WTC11 (cell line): ENCODE measurements around the gene SNX8. TPM values are rescaled to one million over a fixed set of nuclear protein-coding genes. Genes with fewer than 3 reads are reported as not detected.

Experiments
- ATAC-seq: fragments of 200-7000 bp; cut with Tn5 transposase; 2 replicates; pipeline ENCODE4 v1.10.0; 2021; ENCODE audit warnings: mild to moderate bottlenecking, moderate library complexity
- CTCF ChIA-PET: fragments of 300-600 bp; sonication (Branson Sonifier 250); formaldehyde crosslinking; loops from one replicate; lab custom pipeline; 2021; ENCODE audit warnings: antibody characterized with exemption; lab: Charles Lee
- POLR2A ChIA-PET: fragments of 350-600 bp; sonication (Branson Sonifier 250); formaldehyde crosslinking; loops from one replicate; lab custom pipeline; 2021; ENCODE audit warnings: antibody characterized with exemption; lab: Charles Lee
- DNase-seq: peaks from one replicate; pipeline ENCODE4 v3.0.0; 2021; ENCODE audit warnings: low spot score
- H3K27ac Mint-ChIP-seq: 2 replicates; pipeline ENCODE4 v1.8.0; 2021; ENCODE audit warnings: mixed read lengths
- H3K27me3 Mint-ChIP-seq: 2 replicates; pipeline ENCODE4 v1.8.0; 2021; ENCODE audit warnings: low read depth, mild to moderate bottlenecking, moderate library complexity, mixed read lengths
- H3K36me3 Mint-ChIP-seq: 2 replicates; pipeline ENCODE4 v1.8.0; 2021; ENCODE audit warnings: mixed read lengths
- H3K4me1 Mint-ChIP-seq: 2 replicates; pipeline ENCODE4 v1.8.0; 2022; ENCODE audit warnings: mixed read lengths
- H3K4me3 Mint-ChIP-seq: 2 replicates; pipeline ENCODE4 v1.8.0; 2021; ENCODE audit warnings: mild to moderate bottlenecking, moderate library complexity, mixed read lengths
- H3K9me3 Mint-ChIP-seq: 2 replicates; pipeline ENCODE4 v1.8.0; 2021; ENCODE audit warnings: mixed read lengths
- ATF1 ChIP-seq: sonication (generic); formaldehyde crosslinking; IDR thresholded peaks from 2 replicates; pipeline ENCODE4 v1.8.1; 2023; ENCODE audit warnings: mild to moderate bottlenecking, moderate library complexity, missing genetic modification reagents
- CREB1 ChIP-seq: sonication (generic); formaldehyde crosslinking; IDR thresholded peaks from 2 replicates; pipeline ENCODE4 v1.8.0; 2023; ENCODE audit warnings: mild to moderate bottlenecking, missing genetic modification reagents
- ELF4 ChIP-seq: sonication (generic); formaldehyde crosslinking; IDR thresholded peaks from 2 replicates; pipeline ENCODE4 v1.8.1; 2022; ENCODE audit warnings: low read depth, mild to moderate bottlenecking, moderate library complexity, missing genetic modification reagents
- FOXK1 ChIP-seq: sonication (generic); formaldehyde crosslinking; IDR thresholded peaks from 2 replicates; pipeline ENCODE4 v1.8.0; 2022; ENCODE audit warnings: mild to moderate bottlenecking, moderate library complexity, missing genetic modification reagents
- HMGA2 ChIP-seq: fragments of 250-450 bp; sonication (Bioruptor Pico); IDR thresholded peaks from 2 replicates; pipeline ENCODE4 v1.4.0; 2021; ENCODE audit warnings: mild to moderate bottlenecking, moderate library complexity
- JAZF1 ChIP-seq: fragments of 250-450 bp; sonication (Bioruptor Pico); IDR thresholded peaks from 2 replicates; pipeline ENCODE4 v1.9.0; 2021; ENCODE audit warnings: moderate library complexity, mild to moderate bottlenecking, inconsistent platforms
- JUN ChIP-seq: sonication (generic); formaldehyde crosslinking; IDR thresholded peaks from 2 replicates; pipeline ENCODE4 v1.8.0; 2023; ENCODE audit warnings: mild to moderate bottlenecking, missing genetic modification reagents
- MYBL2 ChIP-seq: sonication (generic); formaldehyde crosslinking; IDR thresholded peaks from 2 replicates; pipeline ENCODE4 v1.8.1; 2023; ENCODE audit warnings: mild to moderate bottlenecking, moderate library complexity, missing genetic modification reagents
- RELA ChIP-seq: sonication (generic); formaldehyde crosslinking; IDR thresholded peaks from 2 replicates; pipeline ENCODE4 v1.8.1; 2022; ENCODE audit warnings: missing genetic modification reagents, mild to moderate bottlenecking, borderline replicate concordance
- ZBTB21 ChIP-seq: sonication (generic); formaldehyde crosslinking; IDR thresholded peaks from 2 replicates; pipeline ENCODE4 v1.8.1; 2023; ENCODE audit warnings: mild to moderate bottlenecking, missing genetic modification reagents, borderline replicate concordance
- ZNF138 ChIP-seq: sonication (generic); formaldehyde crosslinking; conservative IDR thresholded peaks from 2 replicates; pipeline ENCODE4 v1.8.1; 2022; ENCODE audit warnings: mild to moderate bottlenecking, moderate library complexity, missing genetic modification reagents
- ZNF263 ChIP-seq: sonication (generic); formaldehyde crosslinking; IDR thresholded peaks from 2 replicates; pipeline ENCODE4 v1.8.1; 2022; ENCODE audit warnings: low read depth, mild to moderate bottlenecking, moderate library complexity, missing genetic modification reagents
- ZNF416 ChIP-seq: fragments of 250-450 bp; sonication (Bioruptor Pico); IDR thresholded peaks from 2 replicates; pipeline ENCODE4 v1.9.0; 2021; ENCODE audit warnings: mild to moderate bottlenecking, inconsistent platforms
- total RNA-seq: library from RNA; stranded (reverse); gene quantifications from 3 replicates; pipeline ENCODE4 v1.2.3, GENCODE V29; 2021
- TF ChIP-seq, protein P1 (sequence below): fragments of 250-450 bp; sonication (Bioruptor Pico); IDR thresholded peaks from 2 replicates; pipeline ENCODE4 v1.9.0; 2021; ENCODE audit warnings: mild to moderate bottlenecking
- TF ChIP-seq, protein P2 (sequence below): sonication (generic); formaldehyde crosslinking; IDR thresholded peaks from 2 replicates; pipeline ENCODE4 v1.8.0; 2022; ENCODE audit warnings: mild to moderate bottlenecking, missing genetic modification reagents
- TF ChIP-seq, protein P3 (sequence below): fragments of 250-450 bp; sonication (Bioruptor Pico); conservative IDR thresholded peaks from 2 replicates; pipeline ENCODE4 v1.9.0; 2021; ENCODE audit warnings: mild to moderate bottlenecking
- TF ChIP-seq, protein P4 (sequence below): sonication (generic); formaldehyde crosslinking; IDR thresholded peaks from 2 replicates; pipeline ENCODE4 v1.8.0; 2023; ENCODE audit warnings: mild to moderate bottlenecking, missing genetic modification reagents
- TF ChIP-seq, protein P5 (sequence below): sonication (generic); formaldehyde crosslinking; IDR thresholded peaks from 2 replicates; pipeline ENCODE4 v1.8.1; 2023; ENCODE audit warnings: mild to moderate bottlenecking, missing genetic modification reagents, moderate library complexity
- TF ChIP-seq, protein P6 (sequence below): sonication (generic); formaldehyde crosslinking; IDR thresholded peaks from 2 replicates; pipeline ENCODE4 v1.8.0; 2023; ENCODE audit warnings: missing genetic modification reagents
- TF ChIP-seq, protein P7 (sequence below): sonication (generic); formaldehyde crosslinking; IDR thresholded peaks from 2 replicates; pipeline ENCODE4 v1.8.1; 2023; ENCODE audit warnings: mild to moderate bottlenecking, missing genetic modification reagents

The SNX8 gene
- total RNA-seq, 1 experiment from 2014 or later: 50.8 TPM

DNA sequence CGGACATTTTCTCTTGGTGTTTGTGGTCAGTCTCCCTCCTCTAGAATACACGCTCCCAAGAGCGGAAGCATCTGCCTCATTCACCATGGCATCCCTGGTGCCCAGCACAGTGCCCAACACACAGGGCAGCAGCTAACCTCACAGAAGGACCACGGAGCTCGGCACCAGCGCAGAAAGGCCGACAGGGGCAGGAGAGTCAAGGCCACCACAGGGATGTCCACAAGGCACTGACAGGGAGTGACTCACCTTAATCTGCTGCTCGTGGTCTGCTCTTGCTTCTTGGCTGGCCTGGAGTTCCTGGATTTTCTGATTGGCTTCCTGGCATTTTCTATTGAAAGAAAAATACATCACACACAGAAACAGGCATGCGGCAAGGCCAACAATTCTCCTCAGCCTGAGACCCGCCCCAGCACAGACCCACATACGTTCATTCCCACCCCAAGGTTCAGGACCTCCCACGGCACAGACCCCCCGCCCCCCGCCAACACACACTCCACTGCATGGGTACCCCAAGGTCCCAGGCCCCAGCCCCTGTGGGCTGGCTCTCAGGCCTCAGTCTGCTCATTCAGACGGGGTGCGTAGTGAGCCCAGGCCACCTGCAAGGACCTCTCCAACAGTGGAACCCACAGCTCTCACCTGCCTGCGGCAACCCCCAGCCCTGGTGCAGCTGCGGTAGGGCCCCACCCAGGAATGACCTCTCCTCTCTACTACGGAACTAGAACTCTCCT is 96.4 kb downstream of the SNX8 start:
- no peak for DNase-seq
- no peak for TF ChIP-seq ELF4 (CRISPR knock-in tag)
- no peak for TF ChIP-seq RELA (CRISPR knock-in tag)
- TF ChIP-seq, protein P1, sequence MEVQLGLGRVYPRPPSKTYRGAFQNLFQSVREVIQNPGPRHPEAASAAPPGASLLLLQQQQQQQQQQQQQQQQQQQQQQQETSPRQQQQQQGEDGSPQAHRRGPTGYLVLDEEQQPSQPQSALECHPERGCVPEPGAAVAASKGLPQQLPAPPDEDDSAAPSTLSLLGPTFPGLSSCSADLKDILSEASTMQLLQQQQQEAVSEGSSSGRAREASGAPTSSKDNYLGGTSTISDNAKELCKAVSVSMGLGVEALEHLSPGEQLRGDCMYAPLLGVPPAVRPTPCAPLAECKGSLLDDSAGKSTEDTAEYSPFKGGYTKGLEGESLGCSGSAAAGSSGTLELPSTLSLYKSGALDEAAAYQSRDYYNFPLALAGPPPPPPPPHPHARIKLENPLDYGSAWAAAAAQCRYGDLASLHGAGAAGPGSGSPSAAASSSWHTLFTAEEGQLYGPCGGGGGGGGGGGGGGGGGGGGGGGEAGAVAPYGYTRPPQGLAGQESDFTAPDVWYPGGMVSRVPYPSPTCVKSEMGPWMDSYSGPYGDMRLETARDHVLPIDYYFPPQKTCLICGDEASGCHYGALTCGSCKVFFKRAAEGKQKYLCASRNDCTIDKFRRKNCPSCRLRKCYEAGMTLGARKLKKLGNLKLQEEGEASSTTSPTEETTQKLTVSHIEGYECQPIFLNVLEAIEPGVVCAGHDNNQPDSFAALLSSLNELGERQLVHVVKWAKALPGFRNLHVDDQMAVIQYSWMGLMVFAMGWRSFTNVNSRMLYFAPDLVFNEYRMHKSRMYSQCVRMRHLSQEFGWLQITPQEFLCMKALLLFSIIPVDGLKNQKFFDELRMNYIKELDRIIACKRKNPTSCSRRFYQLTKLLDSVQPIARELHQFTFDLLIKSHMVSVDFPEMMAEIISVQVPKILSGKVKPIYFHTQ (CRISPR knock-in tag): no peak
- TF ChIP-seq, protein P2, sequence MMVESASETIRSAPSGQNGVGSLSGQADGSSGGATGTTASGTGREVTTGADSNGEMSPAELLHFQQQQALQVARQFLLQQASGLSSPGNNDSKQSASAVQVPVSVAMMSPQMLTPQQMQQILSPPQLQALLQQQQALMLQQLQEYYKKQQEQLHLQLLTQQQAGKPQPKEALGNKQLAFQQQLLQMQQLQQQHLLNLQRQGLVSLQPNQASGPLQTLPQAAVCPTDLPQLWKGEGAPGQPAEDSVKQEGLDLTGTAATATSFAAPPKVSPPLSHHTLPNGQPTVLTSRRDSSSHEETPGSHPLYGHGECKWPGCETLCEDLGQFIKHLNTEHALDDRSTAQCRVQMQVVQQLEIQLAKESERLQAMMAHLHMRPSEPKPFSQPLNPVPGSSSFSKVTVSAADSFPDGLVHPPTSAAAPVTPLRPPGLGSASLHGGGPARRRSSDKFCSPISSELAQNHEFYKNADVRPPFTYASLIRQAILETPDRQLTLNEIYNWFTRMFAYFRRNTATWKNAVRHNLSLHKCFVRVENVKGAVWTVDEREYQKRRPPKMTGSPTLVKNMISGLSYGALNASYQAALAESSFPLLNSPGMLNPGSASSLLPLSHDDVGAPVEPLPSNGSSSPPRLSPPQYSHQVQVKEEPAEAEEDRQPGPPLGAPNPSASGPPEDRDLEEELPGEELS (CRISPR knock-in tag): no peak
- TF ChIP-seq, all 79 proteins: peak for 0
- no peaks in the 10 kb centered on the region for H3K27me3 Mint-ChIP-seq
- H3K36me3 Mint-ChIP-seq: peaks cover 74% of the 10 kb centered on the region
- H3K27ac Mint-ChIP-seq: no peak overlapping the region
- POLR2A ChIA-PET: no interaction called here
- peaks cover under 1% of the 10 kb centered on the region for H3K9me3 Mint-ChIP-seq
- no peaks in the 10 kb centered on the region for H3K4me1 Mint-ChIP-seq
- H3K4me3 Mint-ChIP-seq: no peak overlapping the region
- ATAC-seq: no peak
- CTCF ChIA-PET: interaction anchor here (0.6 kb wide), 1 partner anchor 31 kb away, joined by 3 read pairs; no protein-coding TSS in a partner anchor

DNA sequence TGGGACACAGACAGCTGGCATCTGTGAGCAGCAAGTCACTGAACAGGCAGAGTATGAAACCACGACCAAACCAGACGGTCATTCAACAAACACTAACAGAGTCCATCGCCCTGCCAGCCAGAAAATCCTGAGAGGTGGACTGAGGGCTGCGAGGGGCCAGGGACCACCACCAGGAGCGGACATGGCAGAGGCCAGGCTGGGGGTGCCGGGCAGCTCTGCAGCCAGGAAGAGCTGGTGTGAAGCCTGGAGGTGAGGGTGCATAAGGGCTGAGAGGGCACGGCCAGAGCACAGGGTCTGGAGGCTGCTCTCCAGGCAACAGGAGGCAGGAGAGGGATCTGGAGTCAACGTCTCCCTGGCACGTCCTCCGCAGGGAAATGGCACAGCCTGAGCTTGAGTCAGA is 97.0 kb downstream of the SNX8 start:
- no peak overlapping the region for H3K4me3 Mint-ChIP-seq
- peaks cover 6% of the 10 kb centered on the region for H3K9me3 Mint-ChIP-seq
- no peak overlapping the region for H3K27ac Mint-ChIP-seq
- POLR2A ChIA-PET: interaction anchor here (0.5 kb wide), 1 partner anchor 132 kb away, joined by 6 read pairs; no protein-coding TSS in a partner anchor
- peaks cover 75% of the 10 kb centered on the region for H3K36me3 Mint-ChIP-seq
- CTCF ChIA-PET: interaction anchor here (0.6 to 1.0 kb wide), 2 partner anchors 31 to 131 kb away, joined by 3 to 4 read pairs; no protein-coding TSS in a partner anchor
- H3K27me3 Mint-ChIP-seq: no peaks in the 10 kb centered on the region
- H3K4me1 Mint-ChIP-seq: no peaks in the 10 kb centered on the region
- ATAC-seq (no peak), DNase-seq (no peak)
- no peak for TF ChIP-seq ATF1
- no peak for TF ChIP-seq FOXK1 (CRISPR knock-in tag)
- TF ChIP-seq, protein P3, sequence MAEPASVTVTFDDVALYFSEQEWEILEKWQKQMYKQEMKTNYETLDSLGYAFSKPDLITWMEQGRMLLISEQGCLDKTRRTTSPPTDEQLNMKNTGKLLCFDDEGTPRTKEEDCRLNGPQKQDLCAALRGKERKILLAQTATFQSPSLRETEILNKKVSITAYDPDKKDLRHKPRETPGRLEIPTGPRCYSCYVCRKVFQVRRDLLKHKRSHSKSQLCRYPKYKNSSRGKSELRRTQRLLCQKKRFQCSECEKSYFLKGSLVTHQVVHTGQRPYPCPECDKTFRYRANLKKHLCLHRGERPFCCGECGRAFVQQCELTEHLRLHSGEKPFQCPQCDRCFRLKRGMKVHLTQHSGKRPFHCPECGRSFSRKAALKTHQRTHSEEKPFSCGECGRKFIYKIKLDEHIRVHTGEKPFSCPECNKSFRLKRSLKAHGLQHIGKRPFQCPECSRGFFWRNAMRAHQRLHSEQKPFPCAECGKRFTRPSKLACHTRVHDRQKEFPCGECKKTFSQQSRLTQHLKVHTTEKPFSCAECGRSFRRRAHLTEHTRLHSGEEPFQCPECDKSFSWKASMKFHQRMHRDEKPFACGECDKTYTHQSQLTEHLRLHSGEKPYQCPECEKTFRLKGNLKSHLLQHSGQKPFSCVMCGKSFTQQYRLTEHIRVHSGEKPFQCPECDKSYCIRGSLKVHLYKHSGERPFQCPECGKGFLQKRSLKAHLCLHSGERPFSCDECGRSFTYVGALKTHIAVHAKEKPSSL: no peak
- TF ChIP-seq ZNF138: no peak
- TF ChIP-seq, protein P4, sequence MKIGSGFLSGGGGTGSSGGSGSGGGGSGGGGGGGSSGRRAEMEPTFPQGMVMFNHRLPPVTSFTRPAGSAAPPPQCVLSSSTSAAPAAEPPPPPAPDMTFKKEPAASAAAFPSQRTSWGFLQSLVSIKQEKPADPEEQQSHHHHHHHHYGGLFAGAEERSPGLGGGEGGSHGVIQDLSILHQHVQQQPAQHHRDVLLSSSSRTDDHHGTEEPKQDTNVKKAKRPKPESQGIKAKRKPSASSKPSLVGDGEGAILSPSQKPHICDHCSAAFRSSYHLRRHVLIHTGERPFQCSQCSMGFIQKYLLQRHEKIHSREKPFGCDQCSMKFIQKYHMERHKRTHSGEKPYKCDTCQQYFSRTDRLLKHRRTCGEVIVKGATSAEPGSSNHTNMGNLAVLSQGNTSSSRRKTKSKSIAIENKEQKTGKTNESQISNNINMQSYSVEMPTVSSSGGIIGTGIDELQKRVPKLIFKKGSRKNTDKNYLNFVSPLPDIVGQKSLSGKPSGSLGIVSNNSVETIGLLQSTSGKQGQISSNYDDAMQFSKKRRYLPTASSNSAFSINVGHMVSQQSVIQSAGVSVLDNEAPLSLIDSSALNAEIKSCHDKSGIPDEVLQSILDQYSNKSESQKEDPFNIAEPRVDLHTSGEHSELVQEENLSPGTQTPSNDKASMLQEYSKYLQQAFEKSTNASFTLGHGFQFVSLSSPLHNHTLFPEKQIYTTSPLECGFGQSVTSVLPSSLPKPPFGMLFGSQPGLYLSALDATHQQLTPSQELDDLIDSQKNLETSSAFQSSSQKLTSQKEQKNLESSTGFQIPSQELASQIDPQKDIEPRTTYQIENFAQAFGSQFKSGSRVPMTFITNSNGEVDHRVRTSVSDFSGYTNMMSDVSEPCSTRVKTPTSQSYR (CRISPR knock-in tag): no peak
- TF ChIP-seq ZNF416 (CRISPR knock-in tag): no peak
- TF ChIP-seq RELA (CRISPR knock-in tag): no peak
- no peak for TF ChIP-seq HMGA2 (CRISPR knock-in tag)
- TF ChIP-seq JAZF1 (CRISPR knock-in tag): no peak
- TF ChIP-seq, protein P5, sequence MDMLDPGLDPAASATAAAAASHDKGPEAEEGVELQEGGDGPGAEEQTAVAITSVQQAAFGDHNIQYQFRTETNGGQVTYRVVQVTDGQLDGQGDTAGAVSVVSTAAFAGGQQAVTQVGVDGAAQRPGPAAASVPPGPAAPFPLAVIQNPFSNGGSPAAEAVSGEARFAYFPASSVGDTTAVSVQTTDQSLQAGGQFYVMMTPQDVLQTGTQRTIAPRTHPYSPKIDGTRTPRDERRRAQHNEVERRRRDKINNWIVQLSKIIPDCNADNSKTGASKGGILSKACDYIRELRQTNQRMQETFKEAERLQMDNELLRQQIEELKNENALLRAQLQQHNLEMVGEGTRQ (CRISPR knock-in tag): no peak
- TF ChIP-seq, protein P6, sequence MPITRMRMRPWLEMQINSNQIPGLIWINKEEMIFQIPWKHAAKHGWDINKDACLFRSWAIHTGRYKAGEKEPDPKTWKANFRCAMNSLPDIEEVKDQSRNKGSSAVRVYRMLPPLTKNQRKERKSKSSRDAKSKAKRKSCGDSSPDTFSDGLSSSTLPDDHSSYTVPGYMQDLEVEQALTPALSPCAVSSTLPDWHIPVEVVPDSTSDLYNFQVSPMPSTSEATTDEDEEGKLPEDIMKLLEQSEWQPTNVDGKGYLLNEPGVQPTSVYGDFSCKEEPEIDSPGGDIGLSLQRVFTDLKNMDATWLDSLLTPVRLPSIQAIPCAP (CRISPR knock-in tag): no peak
- TF ChIP-seq ZBTB21: no peak
- no peak for TF ChIP-seq ZNF263 (CRISPR knock-in tag)
- TF ChIP-seq JUN (CRISPR knock-in tag): no peak
- no peak for TF ChIP-seq CREB1
- no peak for TF ChIP-seq MYBL2 (CRISPR knock-in tag)
- TF ChIP-seq, protein P7, sequence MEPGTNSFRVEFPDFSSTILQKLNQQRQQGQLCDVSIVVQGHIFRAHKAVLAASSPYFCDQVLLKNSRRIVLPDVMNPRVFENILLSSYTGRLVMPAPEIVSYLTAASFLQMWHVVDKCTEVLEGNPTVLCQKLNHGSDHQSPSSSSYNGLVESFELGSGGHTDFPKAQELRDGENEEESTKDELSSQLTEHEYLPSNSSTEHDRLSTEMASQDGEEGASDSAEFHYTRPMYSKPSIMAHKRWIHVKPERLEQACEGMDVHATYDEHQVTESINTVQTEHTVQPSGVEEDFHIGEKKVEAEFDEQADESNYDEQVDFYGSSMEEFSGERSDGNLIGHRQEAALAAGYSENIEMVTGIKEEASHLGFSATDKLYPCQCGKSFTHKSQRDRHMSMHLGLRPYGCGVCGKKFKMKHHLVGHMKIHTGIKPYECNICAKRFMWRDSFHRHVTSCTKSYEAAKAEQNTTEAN (CRISPR knock-in tag): no peak
